Esophagus muscularis mucosa (tissue), 3 donors: Measurements from ENCODE around the gene DNER.

Source experiments
- CTCF ChIP-seq, 3 experiments: fragments of 200-600 bp in 2 of 3; fragments of 450-650 bp in 1 of 3; sonication (generic) in 2 of 3; IDR thresholded peaks; one replicate each; pipeline ENCODE4 v1.5.1; 2017 to 2019; ENCODE audit warnings: antibody characterized with exemption in 3 of 3, mild to moderate bottlenecking in 2 of 3, moderate library complexity in 1 of 3
- POLR2A ChIP-seq: fragments of 450-650 bp; IDR thresholded peaks from one replicate; pipeline ENCODE4 v1.6.1; 2017; ENCODE audit warnings: antibody characterized with exemption, moderate library complexity, mild to moderate bottlenecking, low read depth

- TF ChIP-seq CTCF (IDR thresholded peaks at IDR 0.05) (no peak), POLR2A (no peak)
Observed at GRCh38 chr2:229718057-229718456, 3.7 kb upstream of the DNER start.
